Gastrocnemius medialis (tissue), 4 donors: ENCODE measurements around the gene SPARC. TPM values are rescaled to one million over a fixed set of nuclear protein-coding genes. Genes with fewer than 3 reads are reported as not detected.

ENCODE experiments used
- ATAC-seq, 2 donors: fragments of 150-250 bp; one replicate each; pipeline ENCODE4 v1.9.1; 2016
- DNase-seq, 2 donors: peaks; one replicate each; pipeline ENCODE4 v3.0.0-alpha.2; 2019
- H3K27ac ChIP-seq, 4 donors: fragments of 200-600 bp; sonication (generic); 1 replicate in 1 of 4; 2 replicates in 3 of 4; pipeline ENCODE4 v1.5.1; 2016 to 2018; ENCODE audit warnings: mild to moderate bottlenecking in 2 of 4, moderate library complexity in 1 of 4
- H3K27me3 ChIP-seq, 3 donors: fragments of 200-600 bp; sonication (generic) in 2 of 3; 1 replicate in 1 of 3; 2 replicates in 2 of 3; pipeline versions ENCODE4 v1.5.1 to v1.6.0; 2016 to 2019; ENCODE audit warnings: mild to moderate bottlenecking in 1 of 3, moderate library complexity in 1 of 3
- H3K36me3 ChIP-seq, 2 donors: fragments of 200-600 bp; sonication (generic) in 1 of 2; one replicate each; pipeline ENCODE4 v1.5.1; 2017 to 2018
- H3K4me1 ChIP-seq, 2 donors: fragments of 200-600 bp; sonication (generic) in 1 of 2; one replicate each; pipeline ENCODE4 v1.5.1; 2016 to 2017; ENCODE audit warnings: mild to moderate bottlenecking in 2 of 2
- H3K4me3 ChIP-seq, 4 donors: fragments of 200-600 bp; sonication (generic) in 3 of 4; 1 replicate in 1 of 4; 2 replicates in 3 of 4; pipeline ENCODE4 v1.5.1; 2016 to 2019; ENCODE audit warnings: mild to moderate bottlenecking in 2 of 4
- H3K9me3 ChIP-seq, 3 donors: fragments of 200-600 bp; sonication (generic) in 2 of 3; 1 replicate in 1 of 3; 2 replicates in 2 of 3; pipeline ENCODE4 v1.5.1; 2016 to 2019
- POLR2A ChIP-seq, 2 donors: fragments of 450-650 bp; IDR thresholded peaks; one replicate each; pipeline ENCODE4 v1.6.1; 2017; ENCODE audit warnings: antibody characterized with exemption in 2 of 2, mild to moderate bottlenecking in 2 of 2, moderate library complexity in 2 of 2
- in situ Hi-C, 4 donors: fragments of 200-750 bp; cut with MboI; loops; one replicate each; pipeline versions ENCODE4 v1.15.0 to v1.8.0; 2017; ENCODE audit warnings: low sequenced_read_pairs in 4 of 4
- intact Hi-C: fragments of 100-400 bp; cut with DNase I; formaldehyde crosslinking; loops from one replicate; pipeline ENCODE4 v1.15.1; 2023; ENCODE audit warnings: low total_unique reads
- total RNA-seq, 4 donors: library from RNA; depleted of rRNA; stranded (reverse); fragments of >200 nt; gene quantifications; one replicate each; pipeline versions ENCODE4 v1.1.0 to v1.2.3, GENCODE V29; 2016
- TF ChIP-seq, protein P1 (sequence below), 5 experiments: fragments of 450-650 bp in 3 of 5; fragments of 200-600 bp in 2 of 5; sonication (generic) in 2 of 5; IDR thresholded peaks in 4 of 5; conservative IDR thresholded peaks in 1 of 5; 1 replicate in 4 of 5; 2 replicates in 1 of 5; pipeline ENCODE4 v1.5.1; 2016 to 2019; ENCODE audit warnings: antibody characterized with exemption in 5 of 5, mild to moderate bottlenecking in 3 of 5, moderate library complexity in 3 of 5

Gene SPARC
- total RNA-seq, 4 donors from 2014 or later = 87.7 to 209 (median 163) TPM

DNA sequence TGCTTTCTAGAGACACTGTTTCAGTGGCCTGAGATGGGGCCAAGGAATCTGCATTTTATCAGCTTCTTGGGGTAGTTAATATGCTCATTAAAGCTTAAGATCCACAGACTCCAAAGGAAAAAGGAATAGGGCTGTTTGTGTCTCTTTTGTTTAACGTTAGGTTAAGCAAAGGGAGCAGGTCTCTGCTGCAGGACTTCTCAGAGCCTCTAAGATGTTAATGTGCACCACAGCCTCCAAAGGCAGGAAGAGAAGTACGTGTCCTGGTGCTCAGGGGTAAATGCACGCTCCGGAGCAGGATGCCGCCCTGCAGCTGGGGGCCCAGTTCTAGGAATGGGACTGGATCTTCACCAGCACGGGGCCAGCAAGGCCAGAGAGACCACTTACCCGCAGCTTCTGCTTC is 19.6 kb downstream of the SPARC start:
- no peaks in the 10 kb centered on the region for H3K9me3 ChIP-seq
- H3K27ac ChIP-seq = peak overlapping the region in 3 of 4 donors; percentile 67 to 89 (median 81)
- H3K4me3 ChIP-seq = no peak overlapping the region
- H3K27me3 ChIP-seq = no peaks in the 10 kb centered on the region
- H3K36me3 ChIP-seq = peaks cover 0 to 57% of the 10 kb centered on the region in 2 donors
- no peak for DNase-seq
- intact Hi-C loops (no loop called here), in situ Hi-C loops (loop anchor here in 3 of 4 donors (10.0 kb wide), 2 partner anchors 48 to 68 kb away; no protein-coding TSS in a partner anchor)
- TF ChIP-seq, protein P1, sequence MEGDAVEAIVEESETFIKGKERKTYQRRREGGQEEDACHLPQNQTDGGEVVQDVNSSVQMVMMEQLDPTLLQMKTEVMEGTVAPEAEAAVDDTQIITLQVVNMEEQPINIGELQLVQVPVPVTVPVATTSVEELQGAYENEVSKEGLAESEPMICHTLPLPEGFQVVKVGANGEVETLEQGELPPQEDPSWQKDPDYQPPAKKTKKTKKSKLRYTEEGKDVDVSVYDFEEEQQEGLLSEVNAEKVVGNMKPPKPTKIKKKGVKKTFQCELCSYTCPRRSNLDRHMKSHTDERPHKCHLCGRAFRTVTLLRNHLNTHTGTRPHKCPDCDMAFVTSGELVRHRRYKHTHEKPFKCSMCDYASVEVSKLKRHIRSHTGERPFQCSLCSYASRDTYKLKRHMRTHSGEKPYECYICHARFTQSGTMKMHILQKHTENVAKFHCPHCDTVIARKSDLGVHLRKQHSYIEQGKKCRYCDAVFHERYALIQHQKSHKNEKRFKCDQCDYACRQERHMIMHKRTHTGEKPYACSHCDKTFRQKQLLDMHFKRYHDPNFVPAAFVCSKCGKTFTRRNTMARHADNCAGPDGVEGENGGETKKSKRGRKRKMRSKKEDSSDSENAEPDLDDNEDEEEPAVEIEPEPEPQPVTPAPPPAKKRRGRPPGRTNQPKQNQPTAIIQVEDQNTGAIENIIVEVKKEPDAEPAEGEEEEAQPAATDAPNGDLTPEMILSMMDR (IDR thresholded peaks at IDR 0.05 in 4 of 5, conservative IDR thresholded peaks at IDR 0.05 in 1 of 5) = no peak
- TF ChIP-seq POLR2A (IDR thresholded peaks at IDR 0.05) = no peak
- no peak for ATAC-seq
- H3K4me1 ChIP-seq = peaks cover 41 to 52% of the 10 kb centered on the region in 2 donors

DNA sequence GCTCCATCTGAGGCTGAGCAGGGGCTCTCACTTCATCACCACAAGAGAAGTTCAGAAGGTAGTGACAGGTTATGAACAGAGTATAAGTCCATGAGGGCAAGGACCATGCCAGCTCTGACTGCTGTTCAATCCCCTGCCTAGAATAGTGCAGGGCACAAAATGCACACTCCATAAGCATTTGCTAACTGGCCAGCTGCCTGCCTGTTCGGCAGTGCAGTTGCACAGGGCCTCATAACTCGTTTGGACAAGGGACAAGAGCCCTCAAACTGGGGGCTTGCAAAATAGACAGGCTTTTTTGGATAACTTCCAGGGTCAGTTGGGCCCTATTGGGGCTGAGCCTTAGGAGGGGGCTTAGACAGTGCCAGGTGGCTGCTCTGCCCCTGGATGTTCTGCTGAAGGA is 21.1 kb downstream of the SPARC start:
- TF ChIP-seq, protein P1 (IDR thresholded peaks at IDR 0.05 in 4 of 5, conservative IDR thresholded peaks at IDR 0.05 in 1 of 5) = no peak
- TF ChIP-seq POLR2A (IDR thresholded peaks at IDR 0.05) = no peak
- H3K4me3 ChIP-seq = no peak overlapping the region
- DNase-seq (no peak), ATAC-seq (no peak)
- H3K9me3 ChIP-seq = no peaks in the 10 kb centered on the region
- peaks cover 0 to 57% of the 10 kb centered on the region in 2 donors for H3K36me3 ChIP-seq
- peak overlapping the region; percentile 67 to 89 (median 76) for H3K27ac ChIP-seq
- no peaks in the 10 kb centered on the region for H3K27me3 ChIP-seq
- in situ Hi-C loops = loop anchor here in 3 of 4 donors (10.0 kb wide), 2 partner anchors 49 to 69 kb away; no protein-coding TSS in a partner anchor
- intact Hi-C loops = loop anchor here (2.0 kb wide), 1 partner anchor 19 kb away; no protein-coding TSS in a partner anchor
- peaks cover 32 to 37% of the 10 kb centered on the region in 2 donors for H3K4me1 ChIP-seq

DNA sequence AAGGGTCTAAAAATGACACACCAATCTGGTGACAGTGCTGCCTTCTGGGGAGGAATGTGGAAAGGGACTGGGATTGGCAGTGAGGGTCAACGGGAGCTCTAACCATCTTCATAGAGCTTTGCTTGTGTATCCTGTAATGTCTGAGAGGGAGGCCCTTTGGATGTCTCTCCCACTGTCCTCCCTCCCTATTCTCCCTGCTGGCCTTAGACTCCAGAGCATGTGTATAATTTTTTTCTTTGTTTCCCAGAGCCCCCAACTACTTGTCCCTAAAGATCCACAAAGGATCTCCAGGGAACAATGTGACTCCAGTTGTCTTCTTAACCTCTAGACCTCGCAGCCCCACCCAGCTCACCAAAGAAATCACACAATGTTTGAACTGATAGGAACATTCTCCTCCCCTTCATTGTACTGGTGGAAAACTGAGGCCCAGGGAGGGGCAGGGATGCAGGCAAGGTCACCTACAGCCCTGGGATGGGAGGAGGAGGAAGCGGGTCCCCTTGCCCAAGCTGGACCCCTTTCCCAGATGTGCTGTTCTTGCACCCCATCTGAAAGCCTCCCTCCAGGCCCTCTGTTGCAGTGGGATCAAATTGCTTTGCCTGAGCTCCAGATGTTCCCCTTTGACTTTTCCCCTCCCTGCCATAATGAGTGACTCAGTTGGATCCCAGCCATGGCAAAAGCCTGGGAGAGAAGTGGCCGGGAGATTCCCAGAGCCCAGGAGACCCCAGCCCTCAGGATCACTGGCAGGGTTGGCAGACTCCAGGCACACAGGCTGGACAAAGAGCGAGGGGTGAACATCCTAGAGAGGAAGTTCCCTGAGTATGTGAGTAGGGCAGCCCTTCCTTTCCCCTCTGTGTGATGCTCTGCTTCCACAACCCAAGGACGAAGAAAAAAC is 21.8 kb downstream of the SPARC start:
- no peak for TF ChIP-seq POLR2A (IDR thresholded peaks at IDR 0.05)
- TF ChIP-seq, protein P1 (IDR thresholded peaks at IDR 0.05 in 4 of 5, conservative IDR thresholded peaks at IDR 0.05 in 1 of 5) = no peak
- Histone ChIP-seq H3K4me1 (peaks cover 32 to 35% of the 10 kb centered on the region in 2 donors), H3K36me3 (peaks cover 0 to 50% of the 10 kb centered on the region in 2 donors), H3K27ac (peak overlapping the region; percentile 67 to 89 (median 76)), H3K9me3 (no peaks in the 10 kb centered on the region), H3K4me3 (no peak overlapping the region), H3K27me3 (no peaks in the 10 kb centered on the region)
- ATAC-seq (peak in 1 of 2 donors; percentile 18), DNase-seq (no peak)
- intact Hi-C loops = loop anchor here (2.0 to 5.0 kb wide), 2 partner anchors 20 to 37 kb away; no protein-coding TSS in a partner anchor
- in situ Hi-C loops = loop anchor here (5.0 to 10.0 kb wide), 3 partner anchors 50 to 77 kb away; no protein-coding TSS in a partner anchor

DNA sequence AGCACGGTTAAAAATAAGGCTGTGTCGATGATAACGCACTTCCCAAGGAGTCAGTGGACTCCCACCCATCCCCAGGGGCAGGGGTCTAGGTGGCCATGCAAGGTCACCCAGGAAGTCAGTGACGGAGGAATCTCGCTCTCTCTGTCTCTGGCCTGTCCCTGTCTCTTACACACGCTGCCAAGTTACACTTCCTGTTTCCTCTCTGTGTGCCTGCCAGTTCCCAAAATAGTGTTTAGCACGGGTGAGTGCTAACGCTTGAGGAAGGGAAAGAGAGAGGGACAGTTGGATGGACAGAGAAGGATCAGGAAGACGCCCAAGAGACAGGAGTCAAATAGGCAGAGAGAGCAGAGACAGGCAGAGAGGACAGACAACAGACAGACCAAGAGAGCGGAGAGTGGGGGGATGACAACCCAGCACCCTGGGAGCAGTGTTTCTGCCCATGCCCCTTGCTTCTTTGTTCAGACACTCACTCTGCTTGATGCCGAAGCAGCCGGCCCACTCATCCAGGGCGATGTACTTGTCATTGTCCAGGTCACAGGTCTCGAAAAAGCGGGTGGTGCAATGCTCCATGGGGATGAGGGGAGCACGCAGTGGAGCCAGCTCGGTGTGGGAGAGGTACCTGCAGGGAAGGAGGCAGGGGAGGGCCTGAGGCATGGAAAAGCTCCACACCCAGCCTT is 23.0 kb downstream of the SPARC start:
- in situ Hi-C loops (loop anchor here (5.0 to 10.0 kb wide), 3 partner anchors 51 to 79 kb away; no protein-coding TSS in a partner anchor), intact Hi-C loops (loop anchor here (2.0 to 5.0 kb wide), 2 partner anchors 21 to 39 kb away; no protein-coding TSS in a partner anchor)
- ATAC-seq (peak; percentile 95), DNase-seq (peak; percentile 67 to 77)
- Histone ChIP-seq H3K36me3 (peaks cover 0 to 38% of the 10 kb centered on the region in 2 donors), H3K4me3 (peak overlapping the region in 2 of 4 donors; percentile 0 to 7), H3K9me3 (no peaks in the 10 kb centered on the region), H3K4me1 (peaks cover 35% of the 10 kb centered on the region in 2 donors), H3K27ac (peak overlapping the region; percentile 67 to 89 (median 76)), H3K27me3 (no peaks in the 10 kb centered on the region)
- TF ChIP-seq POLR2A (IDR thresholded peaks at IDR 0.05) = no peak
- TF ChIP-seq, protein P1 (IDR thresholded peaks at IDR 0.05 in 4 of 5, conservative IDR thresholded peaks at IDR 0.05 in 1 of 5) = no peak
